Skeletal muscle satellite cell (primary cell): ENCODE results near the gene PDHB.
A peak's percentile ranks its signal among the peaks of the same experiment; 100 is the strongest.
"Not testable (repeated sequence)": the region's sequence is repeated elsewhere in the genome, so short reads cannot be mapped to it uniquely, and the experiment has no call there.

ENCODE experiments used
- H3K27me3 ChIP-seq: 2 replicates; pipeline ENCODE4 v1.7.0; 2013; ENCODE audit warnings: low read length; ENCODE audit not compliant: control insufficient read depth, insufficient read depth
- H3K36me3 ChIP-seq: 2 replicates; pipeline ENCODE4 v1.7.0; 2013; ENCODE audit warnings: mild to moderate bottlenecking, control low read depth, low read length; ENCODE audit not compliant: insufficient read depth
- H3K4me1 ChIP-seq: 2 replicates; pipeline ENCODE4 v1.7.0; 2013; ENCODE audit warnings: low read length; ENCODE audit not compliant: control insufficient read depth, insufficient read depth
- H3K4me2 ChIP-seq: 2 replicates; pipeline ENCODE4 v1.7.0; 2013; ENCODE audit warnings: mild to moderate bottlenecking, low read length
- H3K4me3 ChIP-seq: 2 replicates; pipeline ENCODE4 v1.7.0; 2013; ENCODE audit warnings: low read length
- H3K9ac ChIP-seq: 2 replicates; pipeline ENCODE4 v1.7.0; 2013; ENCODE audit warnings: mild to moderate bottlenecking, low read depth, low read length, moderate library complexity
- H3K9me3 ChIP-seq: replicated peaks from 2 replicates; pipeline ENCODE4 v1.7.0; 2013; ENCODE audit warnings: mild to moderate bottlenecking, control low read depth, low read length

The PDHB gene

GRCh38 chr3:58466899-58467563 lies 33.4 kb upstream of the PDHB start:
- Histone ChIP-seq H3K4me3 (no peak overlapping the region), H3K36me3 (no peaks in the 10 kb centered on the region), H3K4me1 (peaks cover 31% of the 10 kb centered on the region), H3K9ac (no peak overlapping the region), H3K4me2 (no peak overlapping the region), H3K9me3 (no peaks in the 10 kb centered on the region), H3K27me3 (no peaks in the 10 kb centered on the region)

- Histone ChIP-seq H3K9ac (no peak overlapping the region), H3K4me3 (no peak overlapping the region), H3K9me3 (no peaks in the 10 kb centered on the region), H3K36me3 (no peaks in the 10 kb centered on the region), H3K4me1 (peaks cover 14% of the 10 kb centered on the region), H3K27me3 (no peaks in the 10 kb centered on the region), H3K4me2 (no peak overlapping the region)
These were observed 31.2 kb upstream of the PDHB start for GRCh38 chr3:58464866-58465265.

- no peak overlapping the region for H3K9ac ChIP-seq
- H3K4me3 ChIP-seq = peak overlapping the region; percentile 27
- peaks cover 14% of the 10 kb centered on the region for H3K4me1 ChIP-seq
These were observed 30.3 kb upstream of the PDHB start for GRCh38 chr3:58463942-58464271.

GRCh38 chr3:58463181-58463941 lies 29.7 kb upstream of the PDHB start:
- H3K4me1 ChIP-seq = peaks cover 14% of the 10 kb centered on the region
- no peak overlapping the region for H3K9ac ChIP-seq
- H3K4me3 ChIP-seq = peak overlapping the region; percentile 32
- no peaks in the 10 kb centered on the region for H3K9me3 ChIP-seq
- no peaks in the 10 kb centered on the region for H3K36me3 ChIP-seq
- H3K4me2 ChIP-seq = peak overlapping the region; percentile 59
- H3K27me3 ChIP-seq = no peaks in the 10 kb centered on the region

More at GRCh38 chr3:58463942-58464271, 30.3 kb upstream of the PDHB start:
- H3K9me3 ChIP-seq = no peaks in the 10 kb centered on the region
- no peaks in the 10 kb centered on the region for H3K27me3 ChIP-seq
- H3K4me2 ChIP-seq = peak overlapping the region; percentile 59
- H3K36me3 ChIP-seq = no peaks in the 10 kb centered on the region

GRCh38 chr3:58462829-58463180 lies 29.2 kb upstream of the PDHB start:
- H3K27me3 ChIP-seq = no peaks in the 10 kb centered on the region
- H3K4me3 ChIP-seq = no peak overlapping the region
- no peak overlapping the region for H3K4me2 ChIP-seq
- H3K36me3 ChIP-seq = no peaks in the 10 kb centered on the region
- no peak overlapping the region for H3K9ac ChIP-seq
- no peaks in the 10 kb centered on the region for H3K9me3 ChIP-seq
- H3K4me1 ChIP-seq = peaks cover 14% of the 10 kb centered on the region

GRCh38 chr3:58459160-58459559 lies 25.5 kb upstream of the PDHB start:
- H3K9ac ChIP-seq = no peak overlapping the region
- H3K4me3 ChIP-seq = no peak overlapping the region
- no peaks in the 10 kb centered on the region for H3K9me3 ChIP-seq
- H3K36me3 ChIP-seq = no peaks in the 10 kb centered on the region
- H3K4me1 ChIP-seq = peaks cover 14% of the 10 kb centered on the region
- H3K27me3 ChIP-seq = peaks cover 2% of the 10 kb centered on the region
- no peak overlapping the region for H3K4me2 ChIP-seq

GRCh38 chr3:58452176-58452575 lies 18.5 kb upstream of the PDHB start:
- Histone ChIP-seq H3K36me3 (no peaks in the 10 kb centered on the region), H3K4me2 (no peak overlapping the region), H3K4me3 (no peak overlapping the region), H3K4me1 (no peaks in the 10 kb centered on the region), H3K9me3 (no peaks in the 10 kb centered on the region), H3K27me3 (peaks cover under 1% of the 10 kb centered on the region), H3K9ac (no peak overlapping the region)

- no peak overlapping the region for H3K4me2 ChIP-seq
These were observed 8.2 kb upstream of the PDHB start for GRCh38 chr3:58441514-58442450.

GRCh38 chr3:58440996-58441355 lies 7.3 kb upstream of the PDHB start:
- not testable (repeated sequence) for H3K36me3 ChIP-seq, H3K4me2 ChIP-seq, H3K9me3 ChIP-seq, H3K27me3 ChIP-seq, H3K4me1 ChIP-seq, H3K4me3 ChIP-seq, H3K9ac ChIP-seq

More at GRCh38 chr3:58441514-58442450, 8.2 kb upstream of the PDHB start:
- Histone ChIP-seq H3K4me3 (no peak overlapping the region), H3K27me3 (no peaks in the 10 kb centered on the region), H3K36me3 (no peaks in the 10 kb centered on the region), H3K4me1 (peaks cover 9% of the 10 kb centered on the region), H3K9ac (no peak overlapping the region), H3K9me3 (no peaks in the 10 kb centered on the region)

- not testable (repeated sequence) for H3K9me3 ChIP-seq, H3K9ac ChIP-seq, H3K4me3 ChIP-seq, H3K36me3 ChIP-seq, H3K4me2 ChIP-seq, H3K27me3 ChIP-seq
- peaks cover 24% of the 10 kb centered on the region for H3K4me1 ChIP-seq
These were observed 3.6 kb upstream of the PDHB start for GRCh38 chr3:58437276-58437675.

- Histone ChIP-seq H3K27me3 (no peaks in the 10 kb centered on the region), H3K4me2 (no peak overlapping the region), H3K4me1 (peaks cover 16% of the 10 kb centered on the region), H3K36me3 (peaks cover 19% of the 10 kb centered on the region), H3K9me3 (no peaks in the 10 kb centered on the region), H3K9ac (peak overlapping the region; percentile 11), H3K4me3 (no peak overlapping the region)
These were observed 1.4 kb upstream of the PDHB start for GRCh38 chr3:58434990-58435389.
